Neural cell (in vitro differentiated cells): ENCODE data around the gene CDHR4. TPM values are rescaled to one million over a fixed set of nuclear protein-coding genes. Genes with fewer than 3 reads are reported as not detected.
A peak's percentile ranks its signal among the peaks of the same experiment; 100 is the strongest.

Source experiments
- H2AFZ ChIP-seq: fragments of 200-600, 300-800 bp; sonication (generic), shearing (Covaris generic); 2 replicates; pipeline ENCODE4 v1.6.0; 2014; ENCODE audit warnings: low read depth, mild to moderate bottlenecking, antibody characterized with exemption, low read length, moderate library complexity
- H3F3A ChIP-seq: fragments of 200-600 bp; shearing (Covaris generic); 2 replicates; pipeline ENCODE4 v1.6.1; 2016; ENCODE audit warnings: mild to moderate bottlenecking, moderate library complexity, mixed read lengths, antibody characterized with exemption, low read length; ENCODE audit not compliant: insufficient read depth, poor library complexity, severe bottlenecking
- H3K27ac ChIP-seq: fragments of 200-600, 300-800 bp; sonication (generic), shearing (Covaris generic); 2 replicates; pipeline ENCODE4 v1.5.1; 2014; ENCODE audit warnings: mild to moderate bottlenecking, low read length, moderate library complexity
- H3K27me3 ChIP-seq: fragments of 300-800, 200-600 bp; sonication (generic), shearing (Covaris generic); 2 replicates; pipeline ENCODE4 v1.6.0; 2014; ENCODE audit warnings: mild to moderate bottlenecking, low read depth, low read length, moderate library complexity; ENCODE audit not compliant: insufficient read depth
- H3K36me3 ChIP-seq: fragments of 300-800, 200-600 bp; sonication (generic), shearing (Covaris generic); 2 replicates; pipeline ENCODE4 v1.5.1; 2014; ENCODE audit warnings: mild to moderate bottlenecking, antibody characterized with exemption, low read length, moderate library complexity; ENCODE audit not compliant: insufficient read depth
- H3K4me2 ChIP-seq: fragments of 300-800, 200-600 bp; sonication (generic), shearing (Covaris generic); 2 replicates; pipeline ENCODE4 v1.6.0; 2014; ENCODE audit warnings: mild to moderate bottlenecking, low read length
- H3K4me3 ChIP-seq: fragments of 300-800, 200-600 bp; sonication (generic), shearing (Covaris generic); 2 replicates; pipeline ENCODE4 v1.5.1; 2014; ENCODE audit warnings: mild to moderate bottlenecking, low read length, moderate library complexity
- H3K79me2 ChIP-seq: fragments of 200-600 bp; shearing (Covaris generic); replicated peaks from 2 replicates; pipeline ENCODE4 v1.6.0; 2014; ENCODE audit warnings: mild to moderate bottlenecking, low read length, moderate library complexity; ENCODE audit not compliant: insufficient read depth
- H3K9ac ChIP-seq: fragments of 300-800, 200-600 bp; sonication (generic), shearing (Covaris generic); 2 replicates; pipeline ENCODE4 v1.6.1; 2016; ENCODE audit warnings: mild to moderate bottlenecking, low read length, mixed read lengths
- H3K9me2 ChIP-seq: fragments of 200-600 bp; shearing (Covaris generic); 2 replicates; pipeline ENCODE4 v1.6.1; 2016; ENCODE audit warnings: mild to moderate bottlenecking, low read length, mixed read lengths; ENCODE audit not compliant: insufficient read depth
- H3K9me3 ChIP-seq: fragments of 200-600, 300-800 bp; sonication (generic), shearing (Covaris generic); 2 replicates; pipeline ENCODE4 v1.6.1; 2016; ENCODE audit warnings: mild to moderate bottlenecking, mixed run types, low read length, moderate library complexity, mixed read lengths
- H4K20me1 ChIP-seq: fragments of 200-600 bp; shearing (Covaris generic); 2 replicates; pipeline ENCODE4 v1.6.1; 2016; ENCODE audit warnings: mild to moderate bottlenecking, mixed run types; ENCODE audit not compliant: insufficient read depth
- EP300 ChIP-seq: fragments of 450-650 bp; conservative IDR thresholded peaks from 2 replicates; pipeline ENCODE4 v1.6.1; 2014; ENCODE audit warnings: antibody characterized with exemption, mild to moderate bottlenecking, moderate library complexity; ENCODE audit not compliant: poor library complexity, severe bottlenecking
- EZH2 ChIP-seq: fragments of 200-600, 300-800 bp; shearing (Covaris generic), sonication (generic); IDR thresholded peaks from 2 replicates; pipeline ENCODE4 v1.6.1; 2014; ENCODE audit warnings: antibody characterized with exemption, low read length, borderline replicate concordance, mild to moderate bottlenecking; ENCODE audit not compliant: insufficient read depth, poor library complexity, severe bottlenecking
- MXI1 ChIP-seq: fragments of 450-650 bp; conservative IDR thresholded peaks from 2 replicates; pipeline ENCODE4 v1.6.1; 2014; ENCODE audit warnings: antibody characterized with exemption, mild to moderate bottlenecking; ENCODE audit not compliant: poor library complexity, severe bottlenecking
- POLR2AphosphoS5 ChIP-seq: IDR thresholded peaks from 2 replicates; pipeline ENCODE4 v1.6.1; 2012
- RAD21 ChIP-seq: fragments of 450-650 bp; conservative IDR thresholded peaks from 2 replicates; pipeline ENCODE4 v1.6.1; 2014; ENCODE audit warnings: antibody characterized with exemption, mild to moderate bottlenecking, moderate library complexity
- SMC3 ChIP-seq: fragments of 450-650 bp; conservative IDR thresholded peaks from 2 replicates; pipeline ENCODE4 v1.6.1; 2014; ENCODE audit warnings: antibody characterized with exemption, mild to moderate bottlenecking, moderate library complexity; ENCODE audit not compliant: poor library complexity
- TAF1 ChIP-seq: IDR thresholded peaks from 2 replicates; pipeline ENCODE4 v1.6.1; 2012; ENCODE audit warnings: low read depth
- polyA plus RNA-seq: library from polyadenylated mRNA; depleted of rRNA; stranded (reverse); fragments of >200 nt; gene quantifications from 2 replicates; pipeline ENCODE4 v1.2.3, GENCODE V29; 2014
- TF ChIP-seq, protein P1 (sequence below): IDR thresholded peaks from 2 replicates; pipeline ENCODE4 v1.6.1; 2012; ENCODE audit warnings: borderline replicate concordance
- TF ChIP-seq, protein P2 (sequence below): fragments of 450-650 bp; IDR thresholded peaks from 2 replicates; pipeline ENCODE4 v1.5.1; 2014; ENCODE audit warnings: antibody characterized with exemption, mild to moderate bottlenecking, moderate library complexity; ENCODE audit not compliant: poor library complexity, severe bottlenecking

Gene CDHR4
- polyA plus RNA-seq, 1 donor from 2014 or later: not detected

DNA sequence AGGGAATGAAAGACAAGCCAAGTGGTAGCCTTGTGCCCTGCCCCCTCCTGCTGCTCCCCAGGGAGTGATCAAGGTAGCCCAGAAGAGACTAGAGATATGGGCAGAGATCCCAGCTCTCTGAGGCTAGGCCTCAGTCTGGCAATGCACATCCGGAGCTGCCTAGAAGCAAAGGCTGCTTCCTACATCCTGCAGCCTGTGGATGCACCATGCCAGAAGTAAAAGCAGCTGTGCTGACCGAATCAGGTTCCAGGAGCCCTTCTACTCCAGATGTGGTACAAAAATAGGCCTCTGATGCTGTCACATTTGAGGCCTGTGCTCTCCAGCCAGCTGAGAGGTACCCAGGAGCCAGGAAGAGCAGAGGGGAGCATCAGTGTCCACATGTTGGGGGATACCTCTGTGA lies 40.7 kb upstream of the CDHR4 start:
- no peak overlapping the region for H2AFZ ChIP-seq
- no peak overlapping the region for H3K27ac ChIP-seq
- H3K9me3 ChIP-seq: no peaks in the 10 kb centered on the region
- no peak for TF ChIP-seq POLR2AphosphoS5
- TF ChIP-seq, protein P1, sequence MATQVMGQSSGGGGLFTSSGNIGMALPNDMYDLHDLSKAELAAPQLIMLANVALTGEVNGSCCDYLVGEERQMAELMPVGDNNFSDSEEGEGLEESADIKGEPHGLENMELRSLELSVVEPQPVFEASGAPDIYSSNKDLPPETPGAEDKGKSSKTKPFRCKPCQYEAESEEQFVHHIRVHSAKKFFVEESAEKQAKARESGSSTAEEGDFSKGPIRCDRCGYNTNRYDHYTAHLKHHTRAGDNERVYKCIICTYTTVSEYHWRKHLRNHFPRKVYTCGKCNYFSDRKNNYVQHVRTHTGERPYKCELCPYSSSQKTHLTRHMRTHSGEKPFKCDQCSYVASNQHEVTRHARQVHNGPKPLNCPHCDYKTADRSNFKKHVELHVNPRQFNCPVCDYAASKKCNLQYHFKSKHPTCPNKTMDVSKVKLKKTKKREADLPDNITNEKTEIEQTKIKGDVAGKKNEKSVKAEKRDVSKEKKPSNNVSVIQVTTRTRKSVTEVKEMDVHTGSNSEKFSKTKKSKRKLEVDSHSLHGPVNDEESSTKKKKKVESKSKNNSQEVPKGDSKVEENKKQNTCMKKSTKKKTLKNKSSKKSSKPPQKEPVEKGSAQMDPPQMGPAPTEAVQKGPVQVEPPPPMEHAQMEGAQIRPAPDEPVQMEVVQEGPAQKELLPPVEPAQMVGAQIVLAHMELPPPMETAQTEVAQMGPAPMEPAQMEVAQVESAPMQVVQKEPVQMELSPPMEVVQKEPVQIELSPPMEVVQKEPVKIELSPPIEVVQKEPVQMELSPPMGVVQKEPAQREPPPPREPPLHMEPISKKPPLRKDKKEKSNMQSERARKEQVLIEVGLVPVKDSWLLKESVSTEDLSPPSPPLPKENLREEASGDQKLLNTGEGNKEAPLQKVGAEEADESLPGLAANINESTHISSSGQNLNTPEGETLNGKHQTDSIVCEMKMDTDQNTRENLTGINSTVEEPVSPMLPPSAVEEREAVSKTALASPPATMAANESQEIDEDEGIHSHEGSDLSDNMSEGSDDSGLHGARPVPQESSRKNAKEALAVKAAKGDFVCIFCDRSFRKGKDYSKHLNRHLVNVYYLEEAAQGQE: no peak
- no peak for TF ChIP-seq TAF1
- TF ChIP-seq MXI1: no peak
- no peak for TF ChIP-seq SMC3
- no peak for TF ChIP-seq EP300
- no peak for TF ChIP-seq RAD21
- TF ChIP-seq, protein P2, sequence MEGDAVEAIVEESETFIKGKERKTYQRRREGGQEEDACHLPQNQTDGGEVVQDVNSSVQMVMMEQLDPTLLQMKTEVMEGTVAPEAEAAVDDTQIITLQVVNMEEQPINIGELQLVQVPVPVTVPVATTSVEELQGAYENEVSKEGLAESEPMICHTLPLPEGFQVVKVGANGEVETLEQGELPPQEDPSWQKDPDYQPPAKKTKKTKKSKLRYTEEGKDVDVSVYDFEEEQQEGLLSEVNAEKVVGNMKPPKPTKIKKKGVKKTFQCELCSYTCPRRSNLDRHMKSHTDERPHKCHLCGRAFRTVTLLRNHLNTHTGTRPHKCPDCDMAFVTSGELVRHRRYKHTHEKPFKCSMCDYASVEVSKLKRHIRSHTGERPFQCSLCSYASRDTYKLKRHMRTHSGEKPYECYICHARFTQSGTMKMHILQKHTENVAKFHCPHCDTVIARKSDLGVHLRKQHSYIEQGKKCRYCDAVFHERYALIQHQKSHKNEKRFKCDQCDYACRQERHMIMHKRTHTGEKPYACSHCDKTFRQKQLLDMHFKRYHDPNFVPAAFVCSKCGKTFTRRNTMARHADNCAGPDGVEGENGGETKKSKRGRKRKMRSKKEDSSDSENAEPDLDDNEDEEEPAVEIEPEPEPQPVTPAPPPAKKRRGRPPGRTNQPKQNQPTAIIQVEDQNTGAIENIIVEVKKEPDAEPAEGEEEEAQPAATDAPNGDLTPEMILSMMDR: no peak
- TF ChIP-seq EZH2: no peak
- H3K9me2 ChIP-seq: no peaks in the 10 kb centered on the region
- no peaks in the 10 kb centered on the region for H3F3A ChIP-seq
- H3K36me3 ChIP-seq: no peaks in the 10 kb centered on the region
- no peak overlapping the region for H3K9ac ChIP-seq
- no peak overlapping the region for H3K4me2 ChIP-seq
- no peak overlapping the region for H3K4me3 ChIP-seq
- no peaks in the 10 kb centered on the region for H3K27me3 ChIP-seq
- H3K79me2 ChIP-seq: no peaks in the 10 kb centered on the region
- no peaks in the 10 kb centered on the region for H4K20me1 ChIP-seq

DNA sequence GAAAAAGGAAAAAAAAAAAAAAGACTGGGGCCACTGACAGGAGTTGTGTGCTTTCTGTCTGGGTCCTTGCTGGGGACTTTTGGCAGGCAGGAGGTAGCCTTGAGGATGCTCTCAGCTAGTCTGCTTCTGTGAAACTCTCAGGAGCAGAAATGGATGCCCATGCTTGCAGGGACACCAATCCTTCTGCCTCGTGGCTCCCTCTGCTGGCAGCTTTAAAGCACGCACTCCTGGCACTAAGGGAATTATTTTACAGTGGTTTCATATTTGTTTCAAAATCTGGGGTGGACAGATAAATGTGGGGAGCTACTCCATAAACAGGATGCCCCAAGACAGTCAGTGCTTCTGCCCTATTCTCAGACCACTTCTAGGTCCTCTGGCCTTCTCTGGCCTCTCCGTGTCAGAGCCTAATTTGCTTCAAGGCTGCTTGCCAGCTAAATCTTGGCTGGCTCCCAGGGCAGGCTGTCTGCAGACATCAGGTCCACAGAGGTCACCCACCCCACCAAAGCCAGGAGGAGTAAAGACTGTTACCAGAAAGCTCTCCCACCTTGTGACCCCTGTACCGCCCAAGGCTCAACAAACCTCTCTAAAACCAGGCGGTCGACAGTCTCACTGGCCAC lies 39.6 kb upstream of the CDHR4 start:
- H3K27me3 ChIP-seq: no peaks in the 10 kb centered on the region
- H3K9me3 ChIP-seq: no peaks in the 10 kb centered on the region
- H3K27ac ChIP-seq: no peak overlapping the region
- H3F3A ChIP-seq: no peaks in the 10 kb centered on the region
- H3K4me2 ChIP-seq: no peak overlapping the region
- no peaks in the 10 kb centered on the region for H3K36me3 ChIP-seq
- peak; percentile 86 for TF ChIP-seq RAD21
- no peak for TF ChIP-seq POLR2AphosphoS5
- TF ChIP-seq SMC3: peak; percentile 93
- peak; percentile 47 for TF ChIP-seq MXI1
- TF ChIP-seq, protein P2: peak; percentile 92
- no peak for TF ChIP-seq TAF1
- no peak for TF ChIP-seq EZH2
- H3K79me2 ChIP-seq: no peaks in the 10 kb centered on the region
- H2AFZ ChIP-seq: no peak overlapping the region
- no peak overlapping the region for H3K9ac ChIP-seq
- H3K4me3 ChIP-seq: no peak overlapping the region
- H4K20me1 ChIP-seq: no peaks in the 10 kb centered on the region
- H3K9me2 ChIP-seq: no peaks in the 10 kb centered on the region
